Mammary epithelial cell (primary cell): ENCODE measurements around the gene ZCCHC14.

Source experiments
- CTCF ChIP-seq, 2 donors: IDR thresholded peaks in 1 of 2; conservative IDR thresholded peaks in 1 of 2; 2 replicates each; pipeline ENCODE4 v1.5.1; 2011 to 2012; ENCODE audit warnings: inconsistent platforms in 2 of 2, low read length in 2 of 2, mild to moderate bottlenecking in 2 of 2, control low read depth in 1 of 2, low read depth in 1 of 2; ENCODE audit not compliant: insufficient read depth in 1 of 2; ENCODE audit errors: extremely low read depth in 1 of 2
- EZH2 ChIP-seq: IDR thresholded peaks from 2 replicates; pipeline ENCODE4 v1.6.1; 2012; ENCODE audit warnings: low read length, inconsistent platforms, borderline replicate concordance

- no peak for TF ChIP-seq CTCF (conservative IDR thresholded peaks at IDR 0.05 in 1 of 2, IDR thresholded peaks at IDR 0.05 in 1 of 2; ENCODE audit: extremely low read depth in 1 of 2, insufficient read depth in 1 of 2, low read depth in 1 of 2, low read length in 2 of 2)
- no peak for TF ChIP-seq EZH2
Measured at GRCh38 chr16:87505834-87506233, 13.0 kb upstream of the ZCCHC14 start.
